HepG2 (cell line): Measurements from ENCODE around the gene SS18L1. TPM values are rescaled to one million over a fixed set of nuclear protein-coding genes. Genes with fewer than 3 reads are reported as not detected.
A peak's percentile ranks its signal among the peaks of the same experiment; 100 is the strongest.

ENCODE experiments used
- DR1 ChIP-seq: sonication (generic); formaldehyde crosslinking; IDR thresholded peaks from 2 replicates; pipeline ENCODE4 v1.8.0; 2021; ENCODE audit warnings: mild to moderate bottlenecking, missing genetic modification reagents, inconsistent platforms
- GATAD2A ChIP-seq: IDR thresholded peaks from 2 replicates; pipeline ENCODE4 v1.6.1; 2016
- GFI1 ChIP-seq: sonication (generic); formaldehyde crosslinking; IDR thresholded peaks from 2 replicates; pipeline ENCODE4 v1.5.0; 2020; ENCODE audit warnings: missing genetic modification reagents, mild to moderate bottlenecking, borderline replicate concordance
- MXD1 ChIP-seq: sonication (generic); formaldehyde crosslinking; IDR thresholded peaks from 2 replicates; pipeline ENCODE4 v1.4.0; 2020; ENCODE audit warnings: mild to moderate bottlenecking, missing genetic modification reagents
- NFE2L1 ChIP-seq: sonication (generic); formaldehyde crosslinking; IDR thresholded peaks from 2 replicates; pipeline ENCODE4 v1.4.0; 2020; ENCODE audit warnings: missing genetic modification reagents, mild to moderate bottlenecking, borderline replicate concordance
- NFKB2 ChIP-seq: sonication (generic); formaldehyde crosslinking; IDR thresholded peaks from 2 replicates; pipeline ENCODE4 v1.4.0; 2020; ENCODE audit warnings: missing genetic modification reagents, borderline replicate concordance
- NR0B2 ChIP-seq: sonication (generic); formaldehyde crosslinking; IDR thresholded peaks from 2 replicates; pipeline ENCODE4 v1.4.0; 2020; ENCODE audit warnings: mild to moderate bottlenecking, missing genetic modification reagents
- POLR2A ChIP-seq, 2 experiments: IDR thresholded peaks; 2 replicates each; pipeline ENCODE4 v1.6.1; 2011; ENCODE audit warnings: low read depth in 2 of 2, low read length in 2 of 2, mild to moderate bottlenecking in 1 of 2, moderate library complexity in 1 of 2; ENCODE audit not compliant: insufficient read depth in 1 of 2
- PRDM4 ChIP-seq: sonication (generic); formaldehyde crosslinking; IDR thresholded peaks from 2 replicates; pipeline ENCODE4 v1.9.0; 2021; ENCODE audit warnings: missing genetic modification reagents, borderline replicate concordance
- SMC3 ChIP-seq: IDR thresholded peaks from 2 replicates; pipeline ENCODE4 v1.6.1; 2011; ENCODE audit warnings: low read length, improper control_type of control experiment
- TBX3 ChIP-seq: fragments of 450-650 bp; IDR thresholded peaks from 2 replicates; pipeline ENCODE4 v1.6.1; 2017; ENCODE audit warnings: antibody characterized with exemption, mild to moderate bottlenecking, inconsistent platforms, borderline replicate concordance
- TEAD3 ChIP-seq: optimal IDR thresholded peaks from 2 replicates; pipeline ENCODE3; 2016; ENCODE audit warnings: borderline replicate concordance
- ZFP91 ChIP-seq: sonication (generic); formaldehyde crosslinking; IDR thresholded peaks from 2 replicates; pipeline ENCODE4 v1.9.0; 2022; ENCODE audit warnings: missing genetic modification reagents, mild to moderate bottlenecking, borderline replicate concordance
- ZNF329 ChIP-seq: sonication (generic); formaldehyde crosslinking; IDR thresholded peaks from 2 replicates; pipeline ENCODE4 v1.9.0; 2021; ENCODE audit warnings: low read depth, mild to moderate bottlenecking, missing genetic modification reagents
- ZNF44 ChIP-seq: sonication (generic); formaldehyde crosslinking; IDR thresholded peaks from 2 replicates; pipeline ENCODE4 v1.5.1; 2020; ENCODE audit warnings: mild to moderate bottlenecking, missing genetic modification reagents
- ZNF496 ChIP-seq: sonication (generic); formaldehyde crosslinking; IDR thresholded peaks from 2 replicates; pipeline ENCODE4 v1.8.1; 2023; ENCODE audit warnings: mild to moderate bottlenecking, moderate library complexity, missing genetic modification reagents; ENCODE audit not compliant: insufficient replicate concordance
- ZNF891 ChIP-seq: sonication (generic); formaldehyde crosslinking; IDR thresholded peaks from 2 replicates; pipeline ENCODE4 v1.5.0; 2020; ENCODE audit warnings: mild to moderate bottlenecking, missing genetic modification reagents
- ZSCAN25 ChIP-seq: sonication (generic); formaldehyde crosslinking; IDR thresholded peaks from 2 replicates; pipeline ENCODE4 v1.8.0; 2022; ENCODE audit warnings: mild to moderate bottlenecking, missing genetic modification reagents
- polyA plus RNA-seq, 8 experiments: library from polyadenylated mRNA; depleted of rRNA in 3 of 8; stranded (reverse) in 7 of 8; unstranded in 1 of 8; fragments of >200 nt; fragmentation: Illumina TruSeq in 4 of 8; extraction: Trizol in 4 of 8; gene quantifications; 2 replicates each; pipeline versions ENCODE4 v1.2.1 to v1.2.3, GENCODE V29; 2011 to 2016; ENCODE audit warnings: low read depth in 4 of 8, missing spikeins in 1 of 8, mixed read lengths in 1 of 8; ENCODE audit not compliant: insufficient read depth in 1 of 8
- total RNA-seq, 5 experiments: library from RNA; depleted of rRNA; stranded (reverse); fragments of >200 nt; fragmentation: Illumina TruSeq; extraction: Trizol; gene quantifications; 2 replicates each; pipeline ENCODE4 v1.2.3, GENCODE V29; 2016; ENCODE audit warnings: low read depth in 1 of 5

The SS18L1 gene
- total and polyA plus RNA-seq, 2 of the 13 experiments (the other 11 are each of a cell fraction or from before 2014, with no cell fraction given), result 17.8 to 27.6 TPM

GRCh38 chr20:62123450-62124118 lies 20.0 kb upstream of the SS18L1 start (continued):
- TF ChIP-seq GFI1 (CRISPR knock-in tag) (0 out of 2 replicates have a peak, but pooled peaks have one; percentile 21), NFKB2 (CRISPR knock-in tag) (0 out of 2 replicates have a peak, but pooled peaks have one; percentile 31), TBX3 (no peak), TEAD3 (peak; percentile 2), ZNF44 (CRISPR knock-in tag) (peak; percentile 64; the same call in 1 of the 2 replicates), NR0B2 (CRISPR knock-in tag) (0 out of 2 replicates have a peak, but pooled peaks have one; percentile 11), ZNF496 (no peak), DR1 (CRISPR knock-in tag) (no peak), PRDM4 (CRISPR knock-in tag) (0 out of 2 replicates have a peak, but pooled peaks have one; percentile 50), NFE2L1 (CRISPR knock-in tag) (peak; percentile 63; the same call in 1 of the 2 replicates), POLR2A (IDR thresholded peaks at IDR 0.05; ENCODE audit: insufficient read depth in 1 of 2, low read depth in 2 of 2, low read length in 2 of 2) (0 out of 4 replicates have a peak, but pooled peaks have one; percentile 18 to 29), ZSCAN25 (CRISPR knock-in tag) (0 out of 2 replicates have a peak, but pooled peaks have one; percentile 38), GATAD2A (no peak), ZNF329 (CRISPR knock-in tag) (0 out of 2 replicates have a peak, but pooled peaks have one; percentile 21), ZNF891 (CRISPR knock-in tag) (peak; percentile 58; the same call in 1 of the 2 replicates), MXD1 (0 out of 2 replicates have a peak, but pooled peaks have one; percentile 7), SMC3 (peak; percentile 2; the same call in 1 of the 2 replicates), ZFP91 (CRISPR knock-in tag) (peak; percentile 59; the same call in 1 of the 2 replicates)
